NK-92 treated with Interleukin-12 subunit alpha and Interleukin-12 subunit beta, amount 100 ng/mL, for 24 hours (cell line): Measurements from ENCODE around the gene PRDX5.

Experiments
- DNase-seq: peaks from one replicate; lab custom pipeline; 2025; lab: John Stamatoyannopoulos, UW

The PRDX5 gene

GRCh38 chr11:64290352-64291261 lies 27.3 kb upstream of the PRDX5 start:
- DNase-seq: no peak

GRCh38 chr11:64291262-64291751 lies 26.6 kb upstream of the PRDX5 start, which contains the start of gene KCNK4:
TSS of gene KCNK4 (plus strand) at chr11:64291302. CDS start at chr11:64293019, 1,717 bp downstream.
- no peak for DNase-seq

DNA sequence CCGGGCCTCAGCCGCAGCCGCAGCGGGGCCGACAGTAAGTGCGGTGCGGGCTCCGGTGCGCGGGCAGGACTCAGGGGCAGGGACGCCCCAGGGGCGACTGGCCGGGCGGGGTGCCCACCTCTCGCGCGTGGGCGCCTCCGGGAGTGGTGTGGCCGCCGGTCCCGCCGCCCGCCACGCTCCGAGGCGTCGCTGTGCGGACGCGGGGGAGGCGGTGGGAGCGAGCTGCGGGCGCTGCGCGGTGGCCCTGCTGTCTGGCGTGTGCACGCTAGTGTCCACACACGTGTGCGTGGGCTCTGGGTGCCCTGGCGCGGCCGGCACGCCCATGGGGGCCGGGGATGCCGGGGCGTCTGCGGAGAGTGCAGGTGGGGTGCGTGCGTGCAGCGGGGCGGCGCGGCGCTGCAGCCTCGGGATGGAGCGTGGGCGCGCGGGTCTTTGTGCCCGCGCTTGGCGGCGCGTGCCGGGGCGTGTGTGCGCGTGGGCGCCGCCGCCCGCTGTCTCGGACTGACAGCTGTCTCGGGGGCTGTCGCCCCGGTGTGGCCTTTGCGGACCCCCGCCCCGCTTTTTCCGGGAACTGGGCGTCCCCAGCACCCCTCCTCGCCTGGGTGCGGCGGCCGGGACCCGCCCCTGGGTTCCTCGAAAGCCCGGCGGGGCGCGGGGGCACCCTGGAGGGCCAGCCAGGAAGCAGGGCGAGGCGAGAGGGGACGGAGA lies 26.0 kb upstream of the PRDX5 start:
- no peak for DNase-seq

- no peak for DNase-seq
Measured at GRCh38 chr11:64292460-64293254, 25.3 kb upstream of the PRDX5 start.

DNA sequence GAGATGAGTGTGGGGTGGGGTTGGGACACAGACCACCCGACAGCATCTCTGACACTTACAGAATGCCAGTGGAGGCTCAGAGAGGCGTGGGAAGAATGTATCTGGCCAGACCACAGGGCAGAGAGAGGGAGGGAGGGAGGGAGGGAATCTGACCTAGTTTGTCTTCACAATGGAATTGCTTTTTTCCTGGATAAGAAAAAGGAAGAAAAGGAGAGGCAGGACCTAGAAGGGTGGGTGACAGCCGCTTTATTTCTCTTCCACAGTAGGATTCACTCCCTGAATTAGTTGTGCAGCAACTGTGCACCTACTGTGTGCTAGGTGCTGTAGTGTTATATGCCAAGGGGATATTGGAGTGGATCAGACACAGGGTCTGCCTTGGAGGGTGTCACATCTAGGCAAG lies 23.1 kb upstream of the PRDX5 start:
- DNase-seq: no peak

GRCh38 chr11:64295760-64296159 lies 22.2 kb upstream of the PRDX5 start:
- DNase-seq: no peak

DNA sequence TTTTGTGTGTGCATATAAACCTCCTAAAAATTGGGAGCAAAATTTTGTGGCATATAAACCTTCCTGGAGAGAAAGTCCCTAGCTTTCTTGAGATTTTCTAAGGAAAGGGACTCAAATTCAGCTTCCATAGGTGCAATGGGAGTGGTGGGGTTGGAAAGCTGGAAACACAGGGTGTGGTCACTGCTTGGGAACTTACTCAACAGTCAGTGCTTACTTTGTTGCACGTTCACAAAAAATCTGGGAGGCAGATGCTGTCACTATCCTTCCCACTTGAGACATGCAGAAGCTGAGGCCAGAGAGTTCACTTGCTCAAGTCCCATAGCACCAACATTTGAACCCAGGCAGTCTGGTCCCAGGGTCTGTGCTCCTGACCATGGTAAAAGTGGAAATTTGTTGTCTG lies 21.7 kb upstream of the PRDX5 start:
- no peak for DNase-seq

DNA sequence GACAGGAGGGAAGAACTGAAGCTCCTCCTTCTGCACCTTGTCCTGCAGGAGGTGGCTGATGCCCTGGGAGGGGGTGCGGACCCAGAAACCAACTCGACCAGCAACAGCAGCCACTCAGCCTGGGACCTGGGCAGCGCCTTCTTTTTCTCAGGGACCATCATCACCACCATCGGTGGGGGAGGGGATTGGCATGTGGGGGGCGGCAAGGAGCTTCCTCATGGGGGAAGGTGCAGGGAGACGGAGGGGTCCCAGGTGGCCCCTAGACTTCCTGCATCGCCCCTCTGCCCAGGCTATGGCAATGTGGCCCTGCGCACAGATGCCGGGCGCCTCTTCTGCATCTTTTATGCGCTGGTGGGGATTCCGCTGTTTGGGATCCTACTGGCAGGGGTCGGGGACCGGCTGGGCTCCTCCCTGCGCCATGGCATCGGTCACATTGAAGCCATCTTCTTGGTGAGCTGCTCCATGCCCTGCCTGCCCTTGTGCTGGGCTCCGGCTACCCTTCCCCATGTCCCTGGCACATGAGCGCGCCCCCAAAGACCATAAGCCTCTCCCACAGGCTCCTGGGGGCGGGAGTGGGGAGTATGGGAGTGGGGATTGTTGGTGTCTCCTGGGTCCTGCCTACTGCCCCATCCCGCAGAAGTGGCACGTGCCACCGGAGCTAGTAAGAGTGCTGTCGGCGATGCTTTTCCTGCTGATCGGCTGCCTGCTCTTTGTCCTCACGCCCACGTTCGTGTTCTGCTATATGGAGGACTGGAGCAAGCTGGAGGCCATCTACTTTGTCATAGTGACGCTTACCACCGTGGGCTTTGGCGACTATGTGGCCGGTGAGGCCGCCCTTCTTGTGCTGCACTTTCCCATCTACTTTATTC lies 20.9 kb upstream of the PRDX5 start:
- no peak for DNase-seq

- DNase-seq: no peak
Measured at GRCh38 chr11:64297699-64298358, 20.1 kb upstream of the PRDX5 start.

DNA sequence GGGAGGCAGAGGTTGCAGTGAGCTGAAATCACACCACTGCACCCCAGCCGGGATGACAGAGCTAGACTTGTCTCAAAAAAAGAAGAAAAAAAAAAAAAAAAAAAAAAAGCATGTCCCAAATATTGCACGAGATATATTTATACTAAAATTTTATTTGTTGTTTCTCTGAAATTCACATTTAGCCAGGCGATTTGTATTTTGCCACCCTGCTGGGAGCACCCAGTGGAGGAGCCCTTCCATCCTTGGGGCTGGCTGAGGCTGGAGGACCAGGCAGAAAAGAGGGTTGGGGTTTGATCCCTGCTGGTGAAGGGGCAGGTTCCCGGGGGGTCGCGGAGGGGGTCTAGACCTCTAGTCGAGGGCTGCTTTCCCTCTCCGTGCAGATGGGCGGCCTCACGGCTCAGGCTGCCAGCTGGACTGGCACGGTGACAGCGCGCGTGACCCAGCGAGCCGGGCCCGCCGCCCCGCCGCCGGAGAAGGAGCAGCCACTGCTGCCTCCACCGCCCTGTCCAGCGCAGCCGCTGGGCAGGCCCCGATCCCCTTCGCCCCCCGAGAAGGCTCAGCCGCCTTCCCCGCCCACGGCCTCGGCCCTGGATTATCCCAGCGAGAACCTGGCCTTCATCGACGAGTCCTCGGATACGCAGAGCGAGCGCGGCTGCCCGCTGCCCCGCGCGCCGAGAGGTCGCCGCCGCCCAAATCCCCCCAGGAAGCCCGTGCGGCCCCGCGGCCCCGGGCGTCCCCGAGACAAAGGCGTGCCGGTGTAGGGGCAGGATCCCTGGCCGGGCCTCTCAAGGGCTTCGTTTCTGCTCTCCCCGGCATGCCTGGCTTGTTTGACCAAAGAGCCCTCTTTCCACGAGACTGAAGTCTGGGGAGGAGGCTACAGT lies 18.7 kb upstream of the PRDX5 start:
- no peak for DNase-seq

DNA sequence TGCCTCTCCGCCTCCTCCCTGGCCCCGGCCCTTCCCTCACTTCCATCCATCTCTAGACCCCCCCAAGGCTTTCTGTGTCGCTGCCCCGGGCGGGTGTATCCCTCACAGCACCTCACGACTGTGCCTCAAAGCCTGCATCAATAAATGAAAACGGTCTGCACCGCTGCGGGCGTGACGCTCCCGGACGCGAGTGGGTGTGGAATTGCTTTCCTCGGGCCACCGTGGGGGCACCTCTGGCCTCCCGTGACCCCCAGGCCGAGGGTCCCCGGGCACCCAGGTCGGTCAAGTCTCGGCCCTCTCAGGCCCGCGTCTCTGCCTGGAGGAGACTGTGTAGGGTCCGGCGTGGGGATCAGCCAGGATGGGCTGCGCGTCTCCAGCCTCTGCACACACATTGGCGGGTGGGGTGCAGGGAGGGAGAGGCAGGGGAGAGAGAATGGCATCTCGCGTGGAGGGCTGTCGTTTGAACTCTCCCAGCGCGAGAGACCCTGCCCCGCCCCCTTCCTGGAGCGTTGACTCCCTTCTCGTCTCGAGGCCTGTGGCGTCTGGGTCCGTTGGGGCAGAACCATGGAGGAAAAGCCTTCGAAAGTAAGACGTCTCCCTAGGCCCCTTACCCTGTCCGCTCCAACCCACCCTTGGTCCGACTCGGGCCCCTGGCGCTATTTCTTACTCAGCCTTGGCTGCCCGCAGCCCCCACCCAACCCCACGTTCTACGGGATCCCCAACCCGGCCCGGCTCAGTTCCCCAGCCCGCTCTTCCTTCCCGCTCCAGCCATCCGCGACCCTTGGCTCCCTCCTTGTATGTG lies 17.9 kb upstream of the PRDX5 start, which contains the start of gene CATSPERZ:
Gene CATSPERZ (plus strand): TSS at position 512 of the 802 bp plus-strand sequence. CDS start 53 bp downstream, at position 565.
- DNase-seq: no peak

DNA sequence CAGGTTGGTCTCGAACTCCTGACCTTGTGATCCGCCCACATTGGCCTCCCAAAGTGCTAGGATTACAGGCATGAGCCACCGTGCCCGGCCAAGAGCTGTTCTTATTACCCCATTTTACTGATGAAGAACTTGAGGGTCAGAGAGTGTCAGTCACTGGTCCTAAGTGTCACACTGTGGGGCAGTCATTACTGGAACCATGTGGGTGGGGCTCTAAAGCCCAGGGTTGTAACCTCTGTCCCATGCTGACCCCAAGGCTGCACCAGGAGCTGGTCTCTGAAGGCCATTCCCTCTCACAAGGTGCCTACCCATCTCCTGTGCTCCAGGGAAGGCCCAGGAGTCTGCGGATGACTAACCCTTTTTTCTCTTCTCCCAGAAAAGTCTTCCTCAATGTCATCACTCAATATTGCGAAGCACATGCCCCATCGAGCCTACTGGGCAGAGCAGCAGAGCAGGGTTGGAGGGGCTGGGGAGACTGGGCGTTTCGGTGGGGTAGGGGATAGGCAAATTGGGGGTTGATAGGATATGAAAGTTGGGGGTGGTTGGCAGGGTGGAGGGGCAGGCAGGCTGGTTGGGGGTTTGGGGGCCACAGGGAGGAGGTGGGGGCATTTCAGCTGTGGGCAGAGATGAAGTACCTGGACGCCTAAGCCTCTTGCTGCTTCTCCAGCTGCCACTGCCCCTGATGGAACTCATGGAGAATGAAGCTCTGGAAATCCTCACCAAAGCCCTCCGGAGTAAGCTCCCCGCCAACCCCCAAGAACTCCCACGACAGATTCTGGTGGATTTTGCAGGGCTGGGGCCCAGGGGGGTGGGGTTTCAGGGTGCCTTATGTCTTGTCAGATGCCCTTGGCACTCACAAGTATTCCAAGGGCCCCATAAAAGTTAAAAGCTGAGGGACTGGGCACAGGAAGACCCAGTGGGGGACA lies 14.6 kb upstream of the PRDX5 start:
- no peak for DNase-seq

GRCh38 chr11:64304032-64304315 lies 13.9 kb upstream of the PRDX5 start:
- no peak for DNase-seq

- peak; percentile 91 for DNase-seq
Measured at GRCh38 chr11:64304316-64305072, 13.4 kb upstream of the PRDX5 start.

GRCh38 chr11:64305075-64305690 lies 12.7 kb upstream of the PRDX5 start, which contains the start of gene ESRRA:
TSS of gene ESRRA (plus strand) at chr11:64305524. CDS start at chr11:64307180, 1,656 bp downstream.
- peak; percentile 100 for DNase-seq
